HG03354 (cell line): ENCODE results near the gene MRS2.
"Not testable (repeated sequence)": the region's sequence is repeated elsewhere in the genome, so short reads cannot be mapped to it uniquely, and the experiment has no call there.

ENCODE experiments used
- ATAC-seq: cut with Tn5 transposase; IDR thresholded peaks from one replicate; pipeline ENCODE4 v1.9.1; 2021; ENCODE audit warnings: mild to moderate bottlenecking; ENCODE audit not compliant: unreplicated experiment, poor library complexity, severe bottlenecking

Gene MRS2

GRCh38 chr6:24385536-24386269, 17.0 kb upstream of the MRS2 start:
- ATAC-seq, result peak; percentile 73

- ATAC-seq, result no peak
These were observed 14.9 kb upstream of the MRS2 start for GRCh38 chr6:24387818-24388217.

- ATAC-seq, result no peak
These were observed 11.5 kb upstream of the MRS2 start for GRCh38 chr6:24391208-24391607.

DNA sequence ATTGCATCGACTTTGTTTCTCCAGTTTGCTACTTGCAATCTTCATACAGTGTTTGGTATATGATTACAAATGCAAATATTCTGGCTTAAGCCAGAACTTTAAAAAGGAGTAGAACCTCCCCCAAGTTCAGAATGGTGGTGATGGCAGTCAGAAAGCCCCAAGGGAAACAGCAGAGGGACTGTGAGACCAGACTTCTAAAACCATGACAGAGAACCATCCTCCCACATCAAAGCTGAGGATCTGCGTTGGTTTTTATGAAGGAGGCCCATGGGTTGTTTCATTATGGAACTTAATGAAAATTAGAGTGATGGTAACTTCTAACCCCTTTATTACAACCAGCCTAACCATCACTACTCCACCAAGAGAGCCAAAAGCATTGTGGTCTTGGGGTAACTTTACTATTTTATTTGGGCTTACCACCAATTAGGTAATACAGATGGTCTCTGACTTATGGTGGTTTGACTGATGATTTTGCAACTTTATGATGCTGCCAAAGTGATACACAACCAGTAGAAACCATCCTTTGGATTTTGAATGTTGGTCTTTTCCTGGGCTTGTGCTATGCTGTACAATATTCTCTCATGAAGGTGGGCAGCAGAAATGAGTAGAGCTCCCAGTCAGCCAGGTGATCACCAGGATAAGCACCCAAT, 10.9 kb upstream of the MRS2 start:
- ATAC-seq, result peak; percentile 96

GRCh38 chr6:24394061-24394779, 8.5 kb upstream of the MRS2 start:
- no peak for ATAC-seq

- ATAC-seq, result no peak
These were observed 7.8 kb upstream of the MRS2 start for GRCh38 chr6:24394780-24395437.

DNA sequence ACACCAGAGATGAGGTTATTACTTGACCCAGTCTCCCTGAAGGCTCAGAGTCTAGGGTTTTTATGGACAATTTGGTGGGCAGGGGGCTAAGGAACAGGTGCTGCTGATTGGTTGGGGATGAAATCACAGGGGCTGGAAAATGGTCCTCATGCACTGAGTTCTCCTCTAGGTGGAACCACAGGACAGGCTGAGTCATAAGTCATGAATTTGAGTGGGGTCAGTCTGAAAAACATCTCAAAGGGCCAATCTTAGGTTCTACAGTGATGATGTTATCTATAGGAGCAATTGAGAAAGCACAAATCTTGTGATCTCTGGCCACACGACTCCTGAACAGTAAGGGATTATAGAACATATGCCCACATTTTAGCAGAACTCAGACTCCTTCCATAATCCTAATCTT, 5.9 kb upstream of the MRS2 start:
- no peak for ATAC-seq

- ATAC-seq, result no peak
These were observed 5.1 kb upstream of the MRS2 start for GRCh38 chr6:24397631-24398030.

DNA sequence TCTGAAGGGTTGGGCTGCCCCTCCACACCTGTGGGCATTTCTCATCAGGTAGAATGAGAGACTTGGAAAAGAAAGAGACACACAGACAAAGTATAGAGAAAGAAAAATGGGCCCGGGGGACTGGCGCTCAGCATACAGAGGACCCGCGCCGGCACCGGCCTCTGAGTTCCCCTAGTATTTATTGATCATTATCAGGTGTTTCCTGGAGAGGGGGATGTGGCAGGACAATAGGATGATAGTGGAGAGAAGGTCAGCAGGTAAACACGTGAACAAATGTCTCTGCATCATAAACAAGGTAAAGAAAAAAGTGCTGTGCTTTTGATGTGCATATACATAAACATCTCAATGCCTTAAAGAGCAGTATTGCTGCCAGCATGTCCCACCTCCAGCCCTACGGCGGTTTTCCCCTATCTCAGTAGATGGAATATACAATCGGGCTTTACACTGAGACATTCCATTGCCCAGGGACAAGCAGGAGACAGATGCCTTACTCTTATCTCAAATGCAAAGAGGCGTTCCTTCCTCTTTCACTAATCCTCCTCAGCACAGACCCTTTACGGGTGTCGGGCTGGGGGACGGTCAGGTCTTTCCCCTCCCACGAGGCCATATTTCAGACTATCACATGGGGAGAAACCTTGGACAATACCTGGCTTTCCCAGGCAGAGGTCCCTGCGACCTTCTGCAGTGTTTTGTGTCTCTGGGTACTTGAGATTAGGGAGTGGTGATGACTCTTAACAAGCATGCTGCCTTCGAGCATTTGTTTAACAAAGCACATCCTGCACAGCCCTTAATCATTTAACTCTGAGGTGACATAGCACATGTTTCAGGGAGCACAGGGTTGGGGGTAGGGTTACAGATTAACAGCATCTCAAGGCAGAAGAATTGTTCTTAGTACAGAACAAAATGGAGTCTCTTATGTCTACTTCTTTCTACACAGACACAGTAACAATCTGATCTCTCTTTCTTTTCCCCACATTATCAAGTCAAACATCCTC, 2.4 kb upstream of the MRS2 start:
- ATAC-seq, result not testable (repeated sequence)

DNA sequence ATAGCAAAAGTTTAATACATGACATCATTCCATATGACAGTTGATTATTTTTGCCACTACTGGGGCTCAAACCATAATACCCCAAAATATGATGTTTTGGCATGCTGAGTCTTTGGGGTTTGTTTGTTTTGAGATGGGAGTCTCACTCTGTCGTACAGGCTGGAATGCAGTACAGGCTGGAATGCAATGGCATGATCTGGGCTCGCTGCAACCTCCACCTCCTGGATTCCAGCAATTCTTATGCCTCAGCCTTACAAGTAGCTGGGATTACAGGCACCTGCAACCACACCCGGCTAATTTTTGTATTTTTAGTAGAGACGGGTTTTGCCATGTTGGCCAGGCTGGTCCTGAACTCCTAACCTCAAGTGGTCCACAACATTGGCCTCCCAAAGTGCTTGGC, 1.3 kb upstream of the MRS2 start:
- no peak for ATAC-seq

DNA sequence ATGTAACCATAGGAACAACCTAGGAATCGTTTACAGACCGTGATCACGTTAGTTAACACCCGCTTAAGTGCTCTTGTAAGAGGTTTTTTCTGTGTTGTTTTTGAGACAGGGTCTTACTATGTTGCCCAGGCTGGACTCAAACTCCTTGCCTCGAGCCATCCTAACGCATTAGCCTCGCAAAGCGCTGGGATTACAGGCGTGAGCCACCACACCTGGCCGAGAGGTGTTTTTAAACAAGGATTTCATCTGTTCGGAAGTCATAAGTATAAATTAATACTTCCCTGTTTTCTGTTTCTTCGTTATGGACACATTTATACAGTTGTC, 727 bp downstream of the MRS2 start:
- no peak for ATAC-seq

DNA sequence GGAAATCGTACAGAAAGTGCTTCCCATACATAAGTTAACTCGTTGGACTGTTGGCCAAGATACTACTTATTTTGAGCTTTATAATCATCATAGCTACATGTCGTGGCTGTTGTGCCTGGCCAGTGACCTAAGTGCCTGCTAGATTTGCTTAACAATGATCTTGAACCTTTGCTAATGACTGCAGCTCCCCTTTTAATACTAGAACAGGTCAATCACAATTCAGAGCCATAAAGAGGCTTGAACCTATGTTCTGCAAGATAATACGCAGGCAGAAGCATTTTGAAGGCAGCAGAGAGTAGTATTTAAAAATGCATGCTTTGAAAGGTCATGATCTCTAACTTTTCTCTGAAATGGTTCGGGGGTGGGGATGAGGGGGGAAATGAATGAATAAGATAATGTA, 2.5 kb downstream of the MRS2 start:
- no peak for ATAC-seq

DNA sequence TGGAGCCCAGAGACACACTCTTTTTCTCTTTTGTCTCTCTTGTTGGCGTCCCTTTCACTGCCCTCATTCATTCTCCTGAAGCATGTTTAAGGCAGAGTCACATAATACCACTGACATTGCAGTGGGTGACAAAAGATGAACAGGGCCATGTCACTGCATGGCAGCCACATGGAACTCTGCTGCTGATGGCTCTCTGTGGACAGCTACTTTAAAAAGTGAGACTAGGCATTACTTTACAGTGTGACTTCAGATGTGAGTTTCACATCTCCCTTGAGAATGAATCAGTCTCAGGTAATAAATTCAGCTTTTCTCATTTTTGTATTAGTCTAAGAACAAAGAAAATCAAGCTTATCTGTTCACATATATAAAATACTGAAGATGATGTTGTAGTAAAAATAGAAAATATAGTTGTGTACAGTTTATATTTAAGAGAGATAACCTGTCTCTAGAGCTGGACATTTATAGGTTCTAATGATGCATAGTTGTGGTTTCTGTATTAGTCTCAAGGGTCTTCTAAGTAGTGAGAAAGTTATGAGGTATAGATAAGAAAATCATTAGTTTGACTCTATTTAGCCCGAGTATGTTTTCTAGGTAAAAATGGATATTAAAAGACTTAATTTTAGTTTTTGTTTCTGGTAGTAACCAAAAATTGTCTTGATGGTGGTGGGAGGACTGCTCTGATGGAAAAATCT, 6.1 kb downstream of the MRS2 start:
- peak; percentile 89 for ATAC-seq

DNA sequence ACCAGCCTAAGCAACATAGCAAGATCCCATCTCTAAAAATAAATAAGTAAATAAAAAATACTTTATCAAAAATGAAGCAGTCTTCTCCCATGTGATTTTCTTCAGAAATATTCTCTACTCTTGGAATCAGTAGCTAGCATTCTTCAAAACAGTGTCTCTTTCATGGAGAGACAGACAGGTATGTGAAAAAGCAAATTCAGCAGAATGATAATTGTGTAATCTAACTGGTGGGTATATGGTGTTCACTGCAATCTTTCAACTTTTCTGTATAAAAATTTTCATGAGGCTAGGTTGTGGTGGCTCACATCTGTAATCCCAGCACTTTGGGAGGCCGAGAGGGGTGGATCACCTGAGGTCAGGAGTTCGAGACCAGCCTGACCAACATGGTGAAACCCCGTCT, 7.9 kb downstream of the MRS2 start:
- no peak for ATAC-seq

GRCh38 chr6:24412294-24412693, 9.6 kb downstream of the MRS2 start:
- ATAC-seq, result no peak

DNA sequence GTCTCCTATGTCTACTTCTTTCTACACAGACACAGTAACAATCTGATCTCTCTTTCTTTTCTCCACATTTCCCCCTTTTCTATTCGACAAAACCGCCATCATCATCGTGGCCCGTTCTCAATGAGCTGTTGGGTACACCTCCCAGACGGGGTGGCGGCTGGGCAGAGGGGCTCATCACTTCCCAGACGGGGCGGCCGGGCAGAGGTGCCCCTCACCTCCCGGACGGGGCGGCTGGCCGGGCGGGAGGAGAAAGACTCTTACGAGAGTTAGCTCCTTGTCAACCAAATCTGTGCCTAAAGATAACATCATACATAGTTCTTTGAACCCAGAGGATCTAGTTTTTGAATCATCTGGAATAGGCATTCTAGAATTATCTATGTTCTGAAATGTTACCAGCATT, 11.8 kb downstream of the MRS2 start:
- ATAC-seq, result not testable (repeated sequence)

DNA sequence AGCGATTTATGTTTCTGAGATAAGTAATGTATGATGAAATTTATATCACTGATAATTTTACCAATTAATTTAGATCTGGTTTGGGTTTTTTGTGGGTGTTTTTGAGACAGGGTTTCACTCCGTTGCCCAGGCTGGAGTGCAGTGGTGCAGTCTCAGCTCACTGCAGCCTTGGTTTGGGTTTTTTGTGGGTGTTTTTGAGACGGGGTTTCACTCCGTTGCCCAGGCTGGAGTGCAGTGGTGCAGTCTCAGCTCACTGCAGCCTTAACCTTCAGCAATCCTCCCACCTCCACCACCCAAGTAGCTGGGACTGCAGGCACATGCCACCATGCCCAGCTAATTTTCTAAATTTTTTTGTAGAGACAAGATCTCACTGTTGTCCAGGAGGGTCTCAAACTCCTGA, 13.0 kb downstream of the MRS2 start:
- ATAC-seq, result no peak

DNA sequence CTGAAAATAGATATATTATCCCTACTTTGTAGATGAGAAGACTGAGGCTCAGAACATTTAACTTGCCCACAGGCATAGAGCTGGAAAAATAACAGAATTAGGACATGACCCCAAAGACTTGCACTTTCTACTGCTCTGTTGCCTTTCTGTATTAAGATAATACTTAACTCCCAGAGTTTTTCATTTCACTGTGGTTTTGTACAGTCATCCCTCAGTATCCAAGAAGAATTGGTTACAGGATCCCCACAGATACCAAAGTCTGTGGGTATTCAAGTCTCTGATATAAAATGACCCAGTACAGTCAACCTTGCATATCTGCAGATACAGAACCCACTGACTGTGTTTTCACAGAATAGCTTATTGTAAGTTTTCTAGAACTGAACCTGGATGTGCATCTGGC, 16.8 kb downstream of the MRS2 start:
- ATAC-seq, result no peak

DNA sequence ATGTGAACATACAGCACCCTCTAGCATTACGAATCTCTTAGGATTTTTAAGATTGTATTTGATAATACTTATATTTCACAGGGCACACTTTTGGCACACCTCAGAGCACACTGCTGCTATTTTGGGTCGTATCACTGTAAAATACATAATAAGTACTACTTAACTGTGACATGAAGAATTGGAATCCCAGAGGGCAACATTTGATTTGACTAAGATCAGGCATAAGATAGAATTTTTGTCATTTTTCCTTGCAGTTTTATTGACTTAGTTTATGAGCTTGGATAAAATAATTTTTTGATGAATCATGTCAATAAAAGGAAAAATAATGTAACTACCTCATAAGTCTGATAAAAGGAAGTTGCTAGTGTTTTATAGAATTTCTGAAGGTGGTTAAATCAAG, 22.4 kb downstream of the MRS2 start:
- ATAC-seq, result no peak
